Measurements from ENCODE around the gene TAF10.

- TF ChIP-seq CTCF (conservative IDR thresholded peaks at IDR 0.05): no peak
- no peak for TF ChIP-seq EZH2 (IDR thresholded peaks at IDR 0.05; ENCODE audit: low read depth)
These were observed 41.6 kb upstream of the TAF10 start for GRCh38 chr11:6653656-6654055.

Measured in PC-9 (cell line).